Panc1 (cell line): Measurements from ENCODE around the gene OR52E4. TPM values are rescaled to one million over a fixed set of nuclear protein-coding genes. Genes with fewer than 3 reads are reported as not detected.

Source experiments
- ATAC-seq: fragments of 200-7000 bp; cut with Tn5 transposase; 2 replicates; pipeline ENCODE4 v1.9.1; 2020; ENCODE audit warnings: mild to moderate bottlenecking, moderate library complexity
- BruUV-seq: library from RNA; stranded (reverse); fragments of 400-500 nt; replicated peaks from 2 replicates; lab custom pipeline; 2021; lab: Mats Ljungman, UMichigan
- CTCF ChIA-PET: fragments of 300-600 bp; sonication (Branson Sonifier 250); formaldehyde crosslinking; loops from one replicate; lab custom pipeline; 2022; ENCODE audit warnings: antibody characterized with exemption; lab: Charles Lee
- POLR2A ChIA-PET: fragments of 300-600 bp; sonication (Branson Sonifier 250); formaldehyde crosslinking; loops from one replicate; lab custom pipeline; 2022; ENCODE audit warnings: antibody characterized with exemption; lab: Charles Lee
- DNase-seq: peaks from one replicate; pipeline ENCODE4 v3.0.0-alpha.2; 2010; ENCODE audit warnings: low read depth, low spot score
- H3K27ac ChIP-seq: 2 replicates; pipeline ENCODE4 v1.5.1; 2011; ENCODE audit warnings: mild to moderate bottlenecking, low read length, inconsistent platforms
- H3K27me3 ChIP-seq: fragments of 200-500 bp; sonication (Bioruptor generic); 2 replicates; pipeline ENCODE4 v1.6.0; 2014; ENCODE audit warnings: low read length, inconsistent platforms; ENCODE audit not compliant: control insufficient read depth, insufficient read depth
- H3K36me3 ChIP-seq: fragments of 200-500 bp; sonication (Bioruptor generic); 2 replicates; pipeline ENCODE4 v1.5.1; 2014; ENCODE audit warnings: inconsistent platforms, mild to moderate bottlenecking, low read length, moderate library complexity; ENCODE audit not compliant: control insufficient read depth, insufficient read depth
- H3K4me1 ChIP-seq: 2 replicates; pipeline ENCODE4 v1.5.1; 2011; ENCODE audit warnings: inconsistent platforms, mild to moderate bottlenecking, low read length, moderate library complexity; ENCODE audit not compliant: control insufficient read depth, insufficient read depth
- H3K4me3 ChIP-seq, 2 experiments: 2 replicates each; pipeline ENCODE4 v1.5.1; 2011 to 2012; ENCODE audit warnings: low read depth in 2 of 2, low read length in 2 of 2, mild to moderate bottlenecking in 2 of 2, inconsistent platforms in 1 of 2, moderate library complexity in 1 of 2
- H3K9me3 ChIP-seq: fragments of 200-500 bp; sonication (Bioruptor generic); 2 replicates; pipeline ENCODE4 v1.5.1; 2014; ENCODE audit warnings: low read depth, mild to moderate bottlenecking, inconsistent platforms, low read length, moderate library complexity; ENCODE audit not compliant: control insufficient read depth, insufficient read depth
- CTCF ChIP-seq: fragments of 450-650 bp; IDR thresholded peaks from 2 replicates; pipeline ENCODE4 v1.5.1; 2017; ENCODE audit warnings: mild to moderate bottlenecking
- POLR2AphosphoS5 ChIP-seq: IDR thresholded peaks from 2 replicates; pipeline ENCODE4 v1.6.1; 2012; ENCODE audit warnings: mild to moderate bottlenecking, low read depth, low read length, moderate library complexity
- SIN3A ChIP-seq: IDR thresholded peaks from 2 replicates; pipeline ENCODE4 v1.6.1; 2012; ENCODE audit warnings: low read depth, mild to moderate bottlenecking, low read length, moderate library complexity, borderline replicate concordance; ENCODE audit not compliant: insufficient read depth
- TCF7L2 ChIP-seq: IDR thresholded peaks from 2 replicates; pipeline ENCODE4 v1.6.1; 2011; ENCODE audit warnings: mild to moderate bottlenecking, low read depth, low read length, inconsistent platforms
- in situ Hi-C: cut with HindIII; loops from 2 replicates; pipeline ENCODE4 v1.10.0; 2016; ENCODE audit warnings: low sequenced_read_pairs, low pct_unique_long_range_greater_than_20kb
- intact Hi-C: fragments of 100-400 bp; cut with micrococcal nuclease; formaldehyde crosslinking; loops from one replicate; pipeline ENCODE4 v1.10.0; 2022; ENCODE audit not compliant: unreplicated experiment
- total RNA-seq: library from RNA; stranded (reverse); gene quantifications from one replicate; pipeline ENCODE4 v1.2.1, GENCODE V29; 2021; ENCODE audit not compliant: unreplicated experiment
- TF ChIP-seq, protein P1 (sequence below), 2 experiments: IDR thresholded peaks; 2 replicates each; pipeline ENCODE4 v1.6.1; 2011 to 2012; ENCODE audit warnings: low read depth in 2 of 2, control low read depth in 1 of 2, low read length in 1 of 2, mild to moderate bottlenecking in 1 of 2, moderate library complexity in 1 of 2; ENCODE audit not compliant: insufficient read depth in 1 of 2

Gene OR52E4
- total RNA-seq, 1 experiment from 2014 or later, result not detected

DNA sequence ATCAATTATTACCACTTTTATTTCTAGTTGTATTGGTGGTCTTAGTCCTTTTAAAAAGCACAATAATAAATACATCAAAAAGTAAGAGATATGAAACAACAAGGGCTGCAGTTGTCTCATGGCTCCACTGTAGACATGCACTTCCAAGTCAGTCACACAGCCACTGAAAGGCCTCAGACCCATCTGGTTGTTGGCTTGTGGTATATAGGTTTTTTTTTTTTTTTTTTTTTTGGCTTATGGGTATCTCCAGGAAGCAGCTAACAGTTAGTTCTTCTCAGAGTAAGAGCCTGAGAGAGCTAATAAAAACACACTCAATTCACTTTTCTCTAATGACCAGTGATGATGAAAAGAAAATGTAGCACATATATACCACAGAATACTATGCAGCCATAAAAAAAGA is 32.7 kb upstream of the OR52E4 start:
- in situ Hi-C loops, result no loop called here
- ATAC-seq (no peak), DNase-seq (no peak)
- TF ChIP-seq, protein P1, sequence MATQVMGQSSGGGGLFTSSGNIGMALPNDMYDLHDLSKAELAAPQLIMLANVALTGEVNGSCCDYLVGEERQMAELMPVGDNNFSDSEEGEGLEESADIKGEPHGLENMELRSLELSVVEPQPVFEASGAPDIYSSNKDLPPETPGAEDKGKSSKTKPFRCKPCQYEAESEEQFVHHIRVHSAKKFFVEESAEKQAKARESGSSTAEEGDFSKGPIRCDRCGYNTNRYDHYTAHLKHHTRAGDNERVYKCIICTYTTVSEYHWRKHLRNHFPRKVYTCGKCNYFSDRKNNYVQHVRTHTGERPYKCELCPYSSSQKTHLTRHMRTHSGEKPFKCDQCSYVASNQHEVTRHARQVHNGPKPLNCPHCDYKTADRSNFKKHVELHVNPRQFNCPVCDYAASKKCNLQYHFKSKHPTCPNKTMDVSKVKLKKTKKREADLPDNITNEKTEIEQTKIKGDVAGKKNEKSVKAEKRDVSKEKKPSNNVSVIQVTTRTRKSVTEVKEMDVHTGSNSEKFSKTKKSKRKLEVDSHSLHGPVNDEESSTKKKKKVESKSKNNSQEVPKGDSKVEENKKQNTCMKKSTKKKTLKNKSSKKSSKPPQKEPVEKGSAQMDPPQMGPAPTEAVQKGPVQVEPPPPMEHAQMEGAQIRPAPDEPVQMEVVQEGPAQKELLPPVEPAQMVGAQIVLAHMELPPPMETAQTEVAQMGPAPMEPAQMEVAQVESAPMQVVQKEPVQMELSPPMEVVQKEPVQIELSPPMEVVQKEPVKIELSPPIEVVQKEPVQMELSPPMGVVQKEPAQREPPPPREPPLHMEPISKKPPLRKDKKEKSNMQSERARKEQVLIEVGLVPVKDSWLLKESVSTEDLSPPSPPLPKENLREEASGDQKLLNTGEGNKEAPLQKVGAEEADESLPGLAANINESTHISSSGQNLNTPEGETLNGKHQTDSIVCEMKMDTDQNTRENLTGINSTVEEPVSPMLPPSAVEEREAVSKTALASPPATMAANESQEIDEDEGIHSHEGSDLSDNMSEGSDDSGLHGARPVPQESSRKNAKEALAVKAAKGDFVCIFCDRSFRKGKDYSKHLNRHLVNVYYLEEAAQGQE (IDR thresholded peaks at IDR 0.05; ENCODE audit: insufficient read depth in 1 of 2, low read depth in 2 of 2, low read length in 1 of 2), result no peak
- no peak for TF ChIP-seq CTCF
- no peak for TF ChIP-seq SIN3A
- TF ChIP-seq POLR2AphosphoS5, result no peak
- TF ChIP-seq TCF7L2, result no peak
- intact Hi-C loops, result no loop called here
- H3K27me3 ChIP-seq, result peaks cover 2% of the 10 kb centered on the region; the same call in 1 of the 2 replicates
- POLR2A ChIA-PET, result interaction anchor here (0.6 kb wide), 1 partner anchor 760 kb away, joined by 5 read pairs; no protein-coding TSS in a partner anchor
- BruUV-seq, result no TSS peak
- no peaks in the 10 kb centered on the region for H3K36me3 ChIP-seq
- no peak overlapping the region for H3K4me3 ChIP-seq
- CTCF ChIA-PET, result no interaction called here
- no peaks in the 10 kb centered on the region for H3K4me1 ChIP-seq
- H3K27ac ChIP-seq, result no peak overlapping the region
- no peaks in the 10 kb centered on the region for H3K9me3 ChIP-seq

GRCh38 chr11:5851002-5851401 is 29.4 kb upstream of the OR52E4 start:
- no TSS peak for BruUV-seq
- Histone ChIP-seq H3K4me3 (no peak overlapping the region), H3K27ac (no peak overlapping the region), H3K9me3 (no peaks in the 10 kb centered on the region), H3K27me3 (no peaks in the 10 kb centered on the region), H3K36me3 (no peaks in the 10 kb centered on the region), H3K4me1 (no peaks in the 10 kb centered on the region)
- ChIA-PET POLR2A (no interaction called here), CTCF (no interaction called here)
- DNase-seq, result no peak
- intact Hi-C loops, result no loop called here
- ATAC-seq, result no peak
- TF ChIP-seq CTCF, result no peak
- TF ChIP-seq POLR2AphosphoS5, result no peak
- TF ChIP-seq, protein P1 (IDR thresholded peaks at IDR 0.05; ENCODE audit: insufficient read depth in 1 of 2, low read depth in 2 of 2, low read length in 1 of 2), result no peak
- TF ChIP-seq SIN3A, result no peak
- TF ChIP-seq TCF7L2, result no peak
- in situ Hi-C loops, result no loop called here
